GM23338 (cell line): ENCODE data around the gene GUCA2B. TPM values are rescaled to one million over a fixed set of nuclear protein-coding genes. Genes with fewer than 3 reads are reported as not detected.

Source experiments
- ATAC-seq: fragments of 200-7000 bp; cut with Tn5 transposase; 3 replicates; pipeline ENCODE4 v1.9.1; 2020
- DNase-seq: peaks from one replicate; pipeline ENCODE4 v3.0.0-alpha.2; 2015; ENCODE audit warnings: low spot score
- H2AFZ ChIP-seq: fragments of 200-600 bp; sonication (generic); 2 replicates; pipeline ENCODE4 v1.8.0; 2016; ENCODE audit warnings: antibody characterized with exemption, mild to moderate bottlenecking, moderate library complexity
- H3F3A ChIP-seq: fragments of 200-600 bp; sonication (generic); replicated peaks from 2 replicates; pipeline ENCODE4 v1.8.0; 2017; ENCODE audit warnings: antibody characterized with exemption, mixed run types, low read depth
- H3K27ac ChIP-seq: fragments of 200-600 bp; sonication (generic); 2 replicates; pipeline ENCODE4 v1.6.1; 2016; ENCODE audit warnings: low read depth
- H3K27me3 ChIP-seq: fragments of 200-600 bp; sonication (generic); 2 replicates; pipeline ENCODE4 v1.8.0; 2016; ENCODE audit warnings: mild to moderate bottlenecking, mixed run types, moderate library complexity; ENCODE audit not compliant: insufficient read depth
- H3K36me3 ChIP-seq: fragments of 200-600 bp; sonication (generic); 2 replicates; pipeline ENCODE4 v1.8.0; 2016; ENCODE audit warnings: mild to moderate bottlenecking; ENCODE audit not compliant: insufficient read depth
- H3K4me1 ChIP-seq: fragments of 200-600 bp; sonication (generic); 2 replicates; pipeline ENCODE4 v1.8.0; 2016; ENCODE audit warnings: mild to moderate bottlenecking, moderate library complexity; ENCODE audit not compliant: insufficient read depth
- H3K4me2 ChIP-seq: fragments of 200-600 bp; sonication (generic); 2 replicates; pipeline ENCODE4 v1.7.1; 2017; ENCODE audit warnings: mixed run types
- H3K4me3 ChIP-seq: fragments of 200-600 bp; sonication (generic); 2 replicates; pipeline ENCODE4 v1.6.1; 2016; ENCODE audit warnings: mixed run types
- H3K79me2 ChIP-seq: fragments of 200-600 bp; sonication (generic); replicated peaks from 2 replicates; pipeline ENCODE4 v1.8.0; 2017; ENCODE audit warnings: mild to moderate bottlenecking; ENCODE audit not compliant: insufficient read depth
- H3K9me2 ChIP-seq: fragments of 200-600 bp; sonication (generic); 2 replicates; pipeline ENCODE4 v1.8.0; 2017; ENCODE audit not compliant: insufficient read depth
- H4K20me1 ChIP-seq: fragments of 200-600 bp; sonication (generic); replicated peaks from 2 replicates; pipeline ENCODE4 v1.8.0; 2017; ENCODE audit warnings: mild to moderate bottlenecking; ENCODE audit not compliant: insufficient read depth
- H3K27ac Mint-ChIP-seq: 2 replicates; pipeline ENCODE4 v1.8.0; 2020; ENCODE audit warnings: inconsistent platforms, mild to moderate bottlenecking, moderate library complexity, mixed read lengths
- H3K27me3 Mint-ChIP-seq: 3 replicates; pipeline ENCODE4 v1.8.0; 2022; ENCODE audit warnings: low read depth, mild to moderate bottlenecking, moderate library complexity, mixed read lengths, inconsistent platforms; ENCODE audit not compliant: insufficient read depth, poor library complexity
- H3K36me3 Mint-ChIP-seq: 3 replicates; pipeline ENCODE4 v1.8.0; 2021; ENCODE audit warnings: low read depth, mild to moderate bottlenecking, inconsistent platforms, moderate library complexity, mixed read lengths
- H3K4me1 Mint-ChIP-seq: 3 replicates; pipeline ENCODE4 v1.8.0; 2020; ENCODE audit warnings: mild to moderate bottlenecking, inconsistent platforms, mixed read lengths
- H3K4me3 Mint-ChIP-seq: 3 replicates; pipeline ENCODE4 v1.8.0; 2021; ENCODE audit warnings: moderate library complexity, mild to moderate bottlenecking, inconsistent platforms, mixed read lengths
- H3K9me3 Mint-ChIP-seq: 3 replicates; pipeline ENCODE4 v1.8.0; 2020; ENCODE audit warnings: moderate library complexity, mild to moderate bottlenecking, inconsistent platforms, mixed read lengths
- ETS1 ChIP-seq: IDR thresholded peaks from 2 replicates; pipeline ENCODE4 v1.6.1; 2016; ENCODE audit warnings: antibody characterized with exemption
- EZH2 ChIP-seq: fragments of 200-600 bp; sonication (generic); IDR thresholded peaks from one replicate; pipeline ENCODE4 v1.8.0; 2017; ENCODE audit warnings: antibody characterized with exemption, mild to moderate bottlenecking, low read depth; ENCODE audit not compliant: unreplicated experiment
- EZH2phosphoT487 ChIP-seq: fragments of 200-600 bp; sonication (generic); IDR thresholded peaks from one replicate; pipeline ENCODE4 v1.8.1; 2018; ENCODE audit warnings: antibody characterized with exemption; ENCODE audit not compliant: unreplicated experiment
- JUNB ChIP-seq: IDR thresholded peaks from one replicate; pipeline ENCODE4 v1.6.1; 2016; ENCODE audit warnings: antibody characterized with exemption; ENCODE audit not compliant: unreplicated experiment
- REST ChIP-seq: IDR thresholded peaks from one replicate; pipeline ENCODE4 v1.6.1; 2018; ENCODE audit warnings: antibody characterized with exemption; ENCODE audit not compliant: unreplicated experiment
- STAT1 ChIP-seq: IDR thresholded peaks from one replicate; pipeline ENCODE4 v1.6.1; 2016; ENCODE audit warnings: antibody characterized with exemption; ENCODE audit not compliant: unreplicated experiment
- ZNF114 ChIP-seq: fragments of 250-450 bp; sonication (Bioruptor Pico); IDR thresholded peaks from 2 replicates; pipeline ENCODE4 v1.5.0; 2020; ENCODE audit warnings: mild to moderate bottlenecking, moderate library complexity
- ZNF331 ChIP-seq: fragments of 250-450 bp; sonication (Bioruptor Pico); IDR thresholded peaks from 2 replicates; pipeline ENCODE4 v1.5.0; 2020; ENCODE audit warnings: low read depth, mild to moderate bottlenecking, moderate library complexity
- polyA plus RNA-seq: library from polyadenylated mRNA; unstranded; fragments of >200 nt; fragmentation: Nextera tagmentation; extraction: Ambion mirVana; gene quantifications from 2 replicates; pipeline ENCODE4 v1.2.1, GENCODE V29; 2016
- total RNA-seq: library from RNA; depleted of rRNA; stranded (reverse); fragments of >200 nt; shearing (Covaris generic); gene quantifications from 2 replicates; pipeline ENCODE4 v1.2.3, GENCODE V29; 2014

The GUCA2B gene
- total and polyA plus RNA-seq, 2 experiments from 2014 or later, result not detected

GRCh38 chr1:42162181-42162580 lies 9.0 kb downstream of the GUCA2B start (continued):
- no peak for TF ChIP-seq REST
- no peak for TF ChIP-seq ZNF114

GRCh38 chr1:42163114-42163513 lies 9.9 kb downstream of the GUCA2B start:
- TF ChIP-seq EZH2 (no peak), JUNB (no peak), EZH2phosphoT487 (no peak), ZNF331 (CRISPR knock-in tag) (no peak), ETS1 (no peak), STAT1 (no peak)
- Histone ChIP-seq H3K36me3 (no peaks in the 10 kb centered on the region), H3K4me1 (no peaks in the 10 kb centered on the region), H3K27me3 (no peaks in the 10 kb centered on the region; the same call in 1 of the 2 replicates), H3K27ac (no peak overlapping the region), H3F3A (no peaks in the 10 kb centered on the region), H3K9me2 (no peaks in the 10 kb centered on the region), H3K4me3 (no peak overlapping the region), H4K20me1 (no peaks in the 10 kb centered on the region), H2AFZ (no peak overlapping the region), H3K79me2 (no peaks in the 10 kb centered on the region), H3K4me2 (no peak overlapping the region)
- Mint-ChIP-seq H3K27ac (no peak overlapping the region), H3K4me1 (peaks cover 4% of the 10 kb centered on the region), H3K36me3 (no peaks in the 10 kb centered on the region), H3K9me3 (peaks cover 2% of the 10 kb centered on the region; the same call in 1 of the 3 replicates), H3K27me3 (peaks cover 2% of the 10 kb centered on the region), H3K4me3 (no peak overlapping the region)
- DNase-seq, result no peak
- no peak for ATAC-seq
